H1 (cell line): Measurements from ENCODE around the gene CHRNA9. TPM values are rescaled to one million over a fixed set of nuclear protein-coding genes. Genes with fewer than 3 reads are reported as not detected.

ENCODE experiments used
- CTCF ChIA-PET: fragments of 300-600 bp; sonication (Branson Sonifier 250); formaldehyde crosslinking; loops from one replicate; lab custom pipeline; 2021; ENCODE audit not compliant: partially characterized antibody; lab: Charles Lee
- POLR2A ChIA-PET: fragments of 300-600 bp; sonication (Branson Sonifier 250); formaldehyde crosslinking; loops from one replicate; lab custom pipeline; 2021; ENCODE audit warnings: inconsistent platforms; ENCODE audit not compliant: partially characterized antibody; lab: Charles Lee
- DNase-seq, 2 experiments: peaks; one replicate each; pipeline versions ENCODE4 v3.0.0 to v3.0.0-alpha.2; 2010 to 2022; ENCODE audit warnings: low spot score in 2 of 2, low read depth in 1 of 2, mixed read lengths in 1 of 2
- FAIRE-seq: peaks from 2 replicates; lab custom pipeline; 2011; peaks lifted over from hg19 to GRCh38; lab: Jason Lieb, UNC
- H2AFZ ChIP-seq: 2 replicates; pipeline ENCODE4 v1.8.1; 2012; ENCODE audit warnings: low read length, inconsistent platforms
- H2AK5ac ChIP-seq: 2 replicates; pipeline ENCODE4 v1.6.1; 2013; ENCODE audit warnings: low read depth, low read length
- H2BK120ac ChIP-seq: replicated peaks from 2 replicates; pipeline ENCODE3; 2013; ENCODE audit warnings: low read depth, low read length, inconsistent platforms
- H2BK12ac ChIP-seq: 2 replicates; pipeline ENCODE4 v1.6.1; 2013; ENCODE audit warnings: low read depth, low read length
- H2BK15ac ChIP-seq: 2 replicates; pipeline ENCODE4 v1.6.1; 2013; ENCODE audit warnings: low read length
- H2BK20ac ChIP-seq: 2 replicates; pipeline ENCODE4 v1.6.1; 2013; ENCODE audit warnings: low read length
- H2BK5ac ChIP-seq: 2 replicates; pipeline ENCODE4 v1.6.1; 2013; ENCODE audit warnings: low read depth, low read length
- H3K14ac ChIP-seq: 2 replicates; pipeline ENCODE4 v1.6.1; 2013; ENCODE audit warnings: inconsistent platforms; ENCODE audit not compliant: insufficient read length
- H3K18ac ChIP-seq: 2 replicates; pipeline ENCODE4 v1.6.1; 2013; ENCODE audit warnings: low read length; ENCODE audit errors: extremely low read depth
- H3K23ac ChIP-seq: 2 replicates; pipeline ENCODE4 v1.6.1; 2013; ENCODE audit warnings: inconsistent platforms; ENCODE audit not compliant: insufficient read length
- H3K23me2 ChIP-seq: 2 replicates; pipeline ENCODE4 v1.6.1; 2013; ENCODE audit warnings: low read depth, low read length
- H3K27ac ChIP-seq: 2 replicates; pipeline ENCODE4 v1.6.1; 2011; ENCODE audit warnings: low read depth, low read length, inconsistent platforms
- H3K27me3 ChIP-seq, 4 experiments: replicated peaks in 1 of 4; 1 replicate in 1 of 4; 2 replicates in 3 of 4; pipeline versions ENCODE4 v1.6.1 to v1.8.1; 2011 to 2013; ENCODE audit warnings: low read length in 3 of 4, mild to moderate bottlenecking in 3 of 4, inconsistent platforms in 2 of 4, mixed read lengths in 2 of 4, moderate library complexity in 1 of 4; ENCODE audit not compliant: control insufficient read depth in 3 of 4, insufficient read depth in 3 of 4; ENCODE audit errors: extremely low read depth in 1 of 4
- H3K36me3 ChIP-seq, 4 experiments: 2 replicates each; pipeline versions ENCODE4 v1.6.1 to v1.8.1; 2011 to 2013; ENCODE audit warnings: mild to moderate bottlenecking in 4 of 4, low read length in 3 of 4, moderate library complexity in 2 of 4, control low read depth in 1 of 4, inconsistent platforms in 1 of 4; ENCODE audit not compliant: insufficient read depth in 4 of 4, control insufficient read depth in 2 of 4
- H3K4ac ChIP-seq: replicated peaks from 2 replicates; pipeline ENCODE3; 2013; ENCODE audit warnings: low read length, low read depth, mixed read lengths, inconsistent platforms; ENCODE audit not compliant: insufficient read length
- H3K4me1 ChIP-seq, 4 experiments: replicated peaks in 1 of 4; 1 replicate in 1 of 4; 2 replicates in 3 of 4; pipeline versions ENCODE4 v1.6.1 to v1.8.1; 2011 to 2013; ENCODE audit warnings: low read length in 3 of 4, inconsistent platforms in 2 of 4, mixed read lengths in 1 of 4; ENCODE audit not compliant: insufficient read depth in 4 of 4, control insufficient read depth in 3 of 4
- H3K4me2 ChIP-seq, 2 experiments: 2 replicates each; pipeline versions ENCODE4 v1.6.1 to v1.8.1; 2011 to 2013; ENCODE audit warnings: low read depth in 2 of 2, low read length in 2 of 2, control low read depth in 1 of 2, inconsistent platforms in 1 of 2, mild to moderate bottlenecking in 1 of 2; ENCODE audit not compliant: insufficient read depth in 1 of 2
- H3K4me3 ChIP-seq, 4 experiments: fragments of 200-600, 300-600 bp in 1 of 4; sonication (generic), shearing (Covaris generic), sonication (Bioruptor Twin) in 1 of 4; 2 replicates each; pipeline versions ENCODE4 v1.5.1 to v1.8.1; 2011 to 2016; ENCODE audit warnings: low read length in 4 of 4, low read depth in 3 of 4, control low read depth in 2 of 4, inconsistent platforms in 2 of 4, mild to moderate bottlenecking in 2 of 4, mixed read lengths in 1 of 4, moderate library complexity in 1 of 4; ENCODE audit not compliant: insufficient read depth in 2 of 4; ENCODE audit errors: extremely low read depth in 1 of 4
- H3K56ac ChIP-seq: replicated peaks from 2 replicates; pipeline ENCODE3; 2013; ENCODE audit warnings: low read depth, mild to moderate bottlenecking, mixed read lengths, low read length, inconsistent platforms; ENCODE audit not compliant: insufficient read length
- H3K79me1 ChIP-seq: 2 replicates; pipeline ENCODE4 v1.6.1; 2013; ENCODE audit warnings: low read depth, low read length, control low read depth
- H3K79me2 ChIP-seq, 2 experiments: 2 replicates each; pipeline versions ENCODE4 v1.6.1 to v1.8.1; 2012 to 2013; ENCODE audit warnings: low read length in 2 of 2, mild to moderate bottlenecking in 2 of 2, inconsistent platforms in 1 of 2; ENCODE audit not compliant: insufficient read depth in 2 of 2, control insufficient read depth in 1 of 2
- H3K9ac ChIP-seq, 4 experiments: replicated peaks in 1 of 4; 1 replicate in 1 of 4; 2 replicates in 3 of 4; pipeline versions ENCODE4 v1.6.1 to v1.8.1; 2011 to 2013; ENCODE audit warnings: low read depth in 3 of 4, low read length in 3 of 4, control low read depth in 2 of 4, mild to moderate bottlenecking in 2 of 4, moderate library complexity in 2 of 4, inconsistent platforms in 1 of 4; ENCODE audit errors: extremely low read depth in 1 of 4
- H3K9me3 ChIP-seq, 2 experiments: 2 replicates each; pipeline versions ENCODE4 v1.6.1 to v1.8.1; 2012 to 2013; ENCODE audit warnings: mild to moderate bottlenecking in 2 of 2, moderate library complexity in 2 of 2, control low read depth in 1 of 2, inconsistent platforms in 1 of 2, low read depth in 1 of 2, low read length in 1 of 2, mixed read lengths in 1 of 2; ENCODE audit not compliant: insufficient read depth in 2 of 2
- H4K20me1 ChIP-seq, 2 experiments: replicated peaks in 1 of 2; 2 replicates each; pipeline versions ENCODE3 to v1.8.1; 2011 to 2013; ENCODE audit warnings: inconsistent platforms in 2 of 2, low read length in 2 of 2, mild to moderate bottlenecking in 1 of 2; ENCODE audit not compliant: insufficient read depth in 2 of 2, control insufficient read depth in 1 of 2
- H4K5ac ChIP-seq: 2 replicates; pipeline ENCODE4 v1.6.1; 2013; ENCODE audit warnings: low read length, low read depth, mixed read lengths, inconsistent platforms; ENCODE audit not compliant: insufficient read length
- H4K8ac ChIP-seq: 2 replicates; pipeline ENCODE4 v1.8.0; 2013; ENCODE audit warnings: mild to moderate bottlenecking, moderate library complexity, low read length, inconsistent platforms; ENCODE audit not compliant: insufficient read depth; ENCODE audit errors: extremely low read depth
- H4K91ac ChIP-seq: replicated peaks from 2 replicates; pipeline ENCODE3; 2013; ENCODE audit warnings: low read length, mixed read lengths, inconsistent platforms; ENCODE audit not compliant: insufficient read length
- JUND ChIP-seq: IDR thresholded peaks from 2 replicates; pipeline ENCODE4 v1.6.1; 2011; ENCODE audit warnings: mild to moderate bottlenecking, improper control_type of control experiment, low read length
- POLR2AphosphoS5 ChIP-seq: IDR thresholded peaks from 2 replicates; pipeline ENCODE4 v1.6.1; 2011; ENCODE audit warnings: low read depth, low read length
- TAF7 ChIP-seq: optimal IDR thresholded peaks from 2 replicates; pipeline ENCODE3; 2011; ENCODE audit warnings: low read depth, mild to moderate bottlenecking, inconsistent platforms, low read length, moderate library complexity, borderline replicate concordance
- WGBS, 2 experiments: shearing (Covaris generic) in 1 of 2; methylation state at CpG; one replicate each; pipeline versions ENCODE4 v1.1.6 to v1.1.7; 2013 to 2015; ENCODE audit warnings: low lambda C conversion rate in 2 of 2, mixed read lengths in 2 of 2, inconsistent platforms in 1 of 2, low coverage in 1 of 2, missing lambda C conversion rate in 1 of 2; ENCODE audit not compliant: insufficient replicate concordance in 2 of 2, insufficient coverage in 1 of 2, insufficient read length in 1 of 2; ENCODE audit errors: extremely low coverage in 1 of 2, missing lambda C conversion rate in 1 of 2; 5-methylcytosine and 5-hydroxymethylcytosine counted together
- polyA plus RNA-seq, 7 experiments: library from polyadenylated mRNA; depleted of rRNA in 3 of 7; stranded (reverse) in 5 of 7; unstranded in 2 of 7; fragments of >200 nt in 5 of 7; fragments of 200-250 nt in 2 of 7; gene quantifications; 1 replicate in 5 of 7; 2 replicates in 1 of 7; 4 replicates in 1 of 7; pipeline versions ENCODE4 v1.2.1 to v1.2.3, GENCODE V29; 2011 to 2013; ENCODE audit warnings: missing spikeins in 2 of 7, mixed read lengths in 2 of 7
- total RNA-seq: library from RNA; stranded (reverse); fragmentation: NEBNext Ultra II Directional; extraction: Animal tissue kit (Norgen Biotek cat#: 25700); gene quantifications from 2 replicates; pipeline ENCODE4 v1.2.1, GENCODE V29; 2021

CHRNA9 gene
- total and polyA plus RNA-seq, 2 of the 8 experiments (the other 6 are each of a cell fraction or from before 2014, with no cell fraction given), result 1.4 to 3.3 TPM

DNA sequence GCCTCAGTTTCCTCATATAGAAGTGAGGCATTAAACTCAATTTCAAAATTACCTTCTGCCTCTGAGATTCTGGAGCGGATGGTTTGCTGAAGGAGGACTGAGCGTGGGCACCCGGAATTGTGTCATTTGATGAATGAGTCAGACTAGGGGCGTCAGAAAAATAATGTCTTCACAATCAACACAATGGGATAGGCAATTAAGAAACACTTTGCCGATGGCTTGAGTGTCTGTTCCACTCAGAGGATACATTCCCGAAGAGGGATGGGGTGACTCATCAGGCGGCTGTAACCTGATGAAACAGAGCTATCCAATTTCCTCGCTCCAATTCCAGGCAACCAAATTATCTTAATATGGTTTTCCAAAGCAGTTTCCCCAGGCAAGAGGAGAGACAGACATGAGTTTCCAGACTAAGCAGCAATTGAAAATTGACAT is 1.2 kb upstream of the CHRNA9 start:
- Histone ChIP-seq H3K4ac (no peak overlapping the region), H3K9ac (no peak overlapping the region), H4K91ac (no peak overlapping the region), H2BK15ac (no peak overlapping the region; the same call in 1 of the 2 replicates), H2BK120ac (no peak overlapping the region), H3K27me3 (no peaks in the 10 kb centered on the region), H2BK12ac (peak overlapping the region; percentile 69; the same call in 1 of the 2 replicates), H3K23ac (no peak overlapping the region), H3K14ac (no peak overlapping the region), H2BK20ac (peak overlapping the region; percentile 62; the same call in 1 of the 2 replicates), H2BK5ac (0 out of 2 replicates have a peak overlapping the region, but pooled peaks have one; percentile 27), H3K4me2 (no peak overlapping the region), H3K4me1 (peaks cover 6 to 11% (median 8%) of the 10 kb centered on the region in 4 experiments; a peak in 6 of 7 replicates), H2AFZ (no peak overlapping the region), H3K4me3 (no peak overlapping the region), H4K8ac (no peak overlapping the region), H2AK5ac (no peak overlapping the region; the same call in 1 of the 2 replicates), H3K79me1 (no peaks in the 10 kb centered on the region), H3K23me2 (no peaks in the 10 kb centered on the region; the same call in 1 of the 2 replicates), H4K5ac (no peak overlapping the region), H3K27ac (no peak overlapping the region), H3K79me2 (no peaks in the 10 kb centered on the region), H3K9me3 (no peaks in the 10 kb centered on the region), H3K56ac (no peak overlapping the region), H4K20me1 (no peaks in the 10 kb centered on the region), H3K36me3 (no peaks in the 10 kb centered on the region), H3K18ac (no peak overlapping the region; the same call in 1 of the 2 replicates)
- DNase-seq (no peak), FAIRE-seq (no peak)
- ChIA-PET CTCF (interaction anchor here (0.7 to 2.0 kb wide), 4 partner anchors 8 to 23 kb away, joined by 3 to 14 read pairs (median 8); no protein-coding TSS in a partner anchor), POLR2A (interaction anchor here (1.0 to 1.9 kb wide), 4 partner anchors 9 to 339 kb away, joined by 3 to 6 read pairs (median 4); partner anchors contain the start of gene N4BP2)
- WGBS, 2 experiments, result 67% methylated on average over 8 of the region's 8 CpGs; no CpG with 5 or more reads in 1 of the 2 experiments
- TF ChIP-seq JUND (peak; percentile 54; the same call in 1 of the 2 replicates), TAF7 (no peak), POLR2AphosphoS5 (no peak)
